GM19438 (cell line): ENCODE data around the gene WIPF1.
A peak's percentile ranks its signal among the peaks of the same experiment; 100 is the strongest.

Experiments
- ATAC-seq: cut with Tn5 transposase; IDR thresholded peaks from one replicate; pipeline ENCODE4 v1.9.1; 2021; ENCODE audit warnings: low read depth; ENCODE audit not compliant: unreplicated experiment

The WIPF1 gene, protein sequence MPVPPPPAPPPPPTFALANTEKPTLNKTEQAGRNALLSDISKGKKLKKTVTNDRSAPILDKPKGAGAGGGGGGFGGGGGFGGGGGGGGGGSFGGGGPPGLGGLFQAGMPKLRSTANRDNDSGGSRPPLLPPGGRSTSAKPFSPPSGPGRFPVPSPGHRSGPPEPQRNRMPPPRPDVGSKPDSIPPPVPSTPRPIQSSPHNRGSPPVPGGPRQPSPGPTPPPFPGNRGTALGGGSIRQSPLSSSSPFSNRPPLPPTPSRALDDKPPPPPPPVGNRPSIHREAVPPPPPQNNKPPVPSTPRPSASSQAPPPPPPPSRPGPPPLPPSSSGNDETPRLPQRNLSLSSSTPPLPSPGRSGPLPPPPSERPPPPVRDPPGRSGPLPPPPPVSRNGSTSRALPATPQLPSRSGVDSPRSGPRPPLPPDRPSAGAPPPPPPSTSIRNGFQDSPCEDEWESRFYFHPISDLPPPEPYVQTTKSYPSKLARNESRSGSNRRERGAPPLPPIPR

GRCh38 chr2:174597345-174598047 lies at the start of gene WIPF1:
TSS of gene WIPF1 (minus strand) at chr2:174597804. CDS start at chr2:174585573, 12,231 bp downstream.
- ATAC-seq = peak; percentile 40

GRCh38 chr2:174645296-174645695 lies 47.7 kb upstream of the WIPF1 start:
- ATAC-seq = no peak

DNA sequence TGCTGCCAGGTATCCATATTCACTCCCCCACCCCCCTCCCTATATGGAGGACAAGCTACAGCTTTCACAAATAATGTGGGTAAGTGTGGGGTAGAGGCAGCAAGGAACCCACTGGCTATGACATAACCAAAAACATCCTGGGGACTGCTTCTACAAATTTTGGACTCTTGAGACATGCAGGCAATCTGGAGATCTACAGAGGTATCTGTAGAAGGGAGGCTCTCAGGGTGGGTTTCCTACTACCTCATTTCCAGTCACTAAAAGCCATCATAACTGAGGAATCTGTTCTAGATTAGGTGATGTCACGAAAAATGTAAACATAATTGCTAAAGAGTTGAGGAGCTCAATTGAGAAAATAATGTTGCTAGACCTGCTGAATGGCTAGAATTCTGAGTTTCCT lies 46.8 kb upstream of the WIPF1 start:
- ATAC-seq = no peak

GRCh38 chr2:174643356-174643755 lies 45.8 kb upstream of the WIPF1 start:
- ATAC-seq = no peak

GRCh38 chr2:174641168-174641567 lies 43.6 kb upstream of the WIPF1 start:
- ATAC-seq = no peak

DNA sequence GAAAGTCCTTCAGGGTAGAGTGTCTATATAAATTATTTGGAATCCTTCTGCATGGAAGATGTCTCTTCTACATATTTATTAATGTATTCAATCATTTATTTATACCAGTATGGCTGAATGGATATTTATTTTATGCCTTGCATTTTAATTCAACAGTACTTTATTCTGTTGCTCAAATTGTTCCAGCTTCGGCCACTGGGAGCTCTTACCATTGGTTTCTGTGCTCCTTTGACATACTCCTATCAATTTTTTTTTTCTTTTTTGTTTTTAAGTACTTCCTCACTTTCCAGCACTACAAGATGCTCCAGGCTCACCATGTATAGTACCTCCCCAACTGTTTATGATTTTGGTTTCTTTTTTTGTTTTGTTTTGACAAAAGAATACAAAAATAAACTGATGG lies 39.4 kb upstream of the WIPF1 start:
- no peak for ATAC-seq

- no peak for ATAC-seq
Observed at GRCh38 chr2:174635776-174636404, 38.3 kb upstream of the WIPF1 start.

GRCh38 chr2:174635015-174635593 lies 37.5 kb upstream of the WIPF1 start:
- no peak for ATAC-seq

- peak; percentile 68 for ATAC-seq
Observed at GRCh38 chr2:174634130-174635014, 36.8 kb upstream of the WIPF1 start.

DNA sequence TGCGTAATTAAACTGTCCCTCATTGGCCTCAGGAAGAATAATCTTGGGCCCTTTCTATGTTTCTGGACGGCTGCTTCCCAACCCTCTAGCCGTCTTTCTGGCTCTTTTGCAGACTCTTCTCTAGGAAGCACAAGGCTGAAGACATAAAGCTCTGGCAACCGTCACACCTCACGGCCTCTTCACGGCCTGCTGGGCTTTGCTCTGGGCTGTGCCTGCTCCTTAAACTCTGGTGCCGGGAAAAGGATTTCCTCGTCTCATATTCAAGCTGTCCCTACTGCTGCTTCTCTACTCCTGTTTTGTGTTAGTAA lies 36.0 kb upstream of the WIPF1 start:
- no peak for ATAC-seq

DNA sequence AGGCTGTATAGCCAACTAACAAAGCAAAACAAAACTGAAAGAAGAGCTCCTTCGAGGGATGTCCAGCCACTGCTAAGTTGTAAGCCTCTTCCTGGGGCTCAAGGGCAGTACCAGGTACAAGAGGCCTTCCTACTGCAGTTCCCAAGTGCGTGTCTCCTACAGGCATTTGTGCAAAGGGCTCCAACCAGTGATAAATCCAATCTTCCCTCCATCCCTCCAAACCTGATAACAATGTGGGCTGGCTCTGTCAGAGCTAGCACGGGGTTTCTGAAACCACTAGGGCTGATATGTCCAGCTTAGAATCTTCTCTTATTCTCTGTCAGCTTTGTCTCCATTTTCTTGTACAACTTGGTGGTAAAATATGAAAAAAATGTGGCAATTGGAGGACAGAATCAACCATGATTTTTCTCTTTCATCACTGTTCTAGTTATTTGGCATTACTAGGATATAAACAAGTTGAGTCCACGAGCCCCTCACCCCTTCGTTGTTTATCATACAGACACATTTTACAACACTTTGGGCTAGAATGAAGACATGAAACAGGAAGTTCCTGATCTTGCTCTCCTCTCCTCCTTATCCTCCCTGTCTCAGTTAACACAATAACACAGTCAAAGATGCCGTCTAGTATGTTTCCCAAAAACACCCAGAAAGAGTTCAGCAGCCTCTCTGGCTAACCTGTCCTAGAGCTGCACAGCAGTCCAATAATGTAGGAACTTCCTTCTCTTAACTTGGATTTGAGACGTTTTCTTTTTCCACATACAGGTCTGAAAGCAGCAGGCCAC lies 35.4 kb upstream of the WIPF1 start:
- ATAC-seq = no peak

- no peak for ATAC-seq
Observed at GRCh38 chr2:174631009-174631981, 33.7 kb upstream of the WIPF1 start.

- ATAC-seq = no peak
Observed at GRCh38 chr2:174630107-174630506, 32.5 kb upstream of the WIPF1 start.

GRCh38 chr2:174629506-174629905 lies 31.9 kb upstream of the WIPF1 start:
- ATAC-seq = no peak

DNA sequence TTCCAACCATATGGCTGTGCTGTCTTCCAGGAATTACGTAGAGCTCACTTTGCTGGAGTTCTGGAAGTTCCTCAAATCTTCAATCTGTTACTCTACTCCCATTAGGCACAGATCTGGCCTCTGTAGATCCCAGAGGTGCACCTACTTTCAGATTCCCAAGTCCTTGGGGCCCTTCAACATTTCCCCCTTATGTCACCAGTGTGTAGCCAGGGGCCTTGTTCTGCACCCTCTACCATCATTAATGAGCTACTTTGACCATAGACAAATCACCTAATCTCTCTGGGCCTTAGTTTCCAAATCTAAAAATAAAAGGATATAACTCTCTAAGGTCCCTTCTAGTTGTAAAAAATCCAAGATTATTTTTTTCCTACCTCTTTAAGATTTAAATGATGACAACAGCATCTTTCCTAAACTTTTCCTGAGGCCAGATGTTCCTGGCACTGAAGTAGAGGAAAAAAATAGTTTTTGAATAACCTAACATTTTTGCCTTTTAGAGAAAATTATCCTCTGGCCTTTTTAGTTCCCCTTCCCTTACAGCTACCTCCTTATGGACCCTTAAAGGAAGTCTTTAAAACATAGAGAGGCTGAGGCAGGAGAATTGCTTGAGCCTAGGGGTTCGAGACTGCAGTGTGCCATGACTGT lies 31.0 kb upstream of the WIPF1 start:
- no peak for ATAC-seq

GRCh38 chr2:174627216-174627615 lies 29.6 kb upstream of the WIPF1 start:
- ATAC-seq = no peak

DNA sequence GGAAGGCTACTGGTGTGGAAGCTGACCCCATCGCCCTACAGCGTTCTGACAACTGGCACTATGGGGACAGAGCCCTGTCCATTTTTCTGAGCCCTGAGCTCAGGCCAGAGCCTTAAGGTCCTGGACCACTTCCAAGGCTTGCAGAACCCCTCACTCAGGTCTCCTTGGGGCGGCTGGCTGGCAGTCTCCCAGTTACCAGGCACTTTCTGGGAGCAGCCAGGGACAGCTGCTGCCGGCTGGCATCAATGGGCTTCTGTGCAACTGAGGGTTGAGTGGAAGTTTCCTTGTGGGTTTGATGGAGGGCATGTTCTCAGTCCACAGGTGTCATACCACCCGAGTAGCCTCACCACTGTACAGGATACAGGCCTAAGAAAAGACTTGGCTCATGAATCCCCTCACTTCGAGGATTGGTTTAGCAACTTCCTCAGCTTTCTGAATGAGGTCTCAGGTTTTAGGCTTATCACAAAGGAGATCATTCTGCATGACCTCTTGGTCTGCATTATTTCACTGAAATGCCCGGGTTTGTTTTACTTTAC lies 27.4 kb upstream of the WIPF1 start:
- no peak for ATAC-seq

GRCh38 chr2:174623690-174624089 lies 26.1 kb upstream of the WIPF1 start:
- ATAC-seq = peak; percentile 57
